ENCODE results near the gene TRPM2. TPM values are rescaled to one million over a fixed set of nuclear protein-coding genes. Genes with fewer than 3 reads are reported as not detected.

Gene TRPM2
- total RNA-seq, 1 experiment from 2014 or later: 11.0 TPM

DNA sequence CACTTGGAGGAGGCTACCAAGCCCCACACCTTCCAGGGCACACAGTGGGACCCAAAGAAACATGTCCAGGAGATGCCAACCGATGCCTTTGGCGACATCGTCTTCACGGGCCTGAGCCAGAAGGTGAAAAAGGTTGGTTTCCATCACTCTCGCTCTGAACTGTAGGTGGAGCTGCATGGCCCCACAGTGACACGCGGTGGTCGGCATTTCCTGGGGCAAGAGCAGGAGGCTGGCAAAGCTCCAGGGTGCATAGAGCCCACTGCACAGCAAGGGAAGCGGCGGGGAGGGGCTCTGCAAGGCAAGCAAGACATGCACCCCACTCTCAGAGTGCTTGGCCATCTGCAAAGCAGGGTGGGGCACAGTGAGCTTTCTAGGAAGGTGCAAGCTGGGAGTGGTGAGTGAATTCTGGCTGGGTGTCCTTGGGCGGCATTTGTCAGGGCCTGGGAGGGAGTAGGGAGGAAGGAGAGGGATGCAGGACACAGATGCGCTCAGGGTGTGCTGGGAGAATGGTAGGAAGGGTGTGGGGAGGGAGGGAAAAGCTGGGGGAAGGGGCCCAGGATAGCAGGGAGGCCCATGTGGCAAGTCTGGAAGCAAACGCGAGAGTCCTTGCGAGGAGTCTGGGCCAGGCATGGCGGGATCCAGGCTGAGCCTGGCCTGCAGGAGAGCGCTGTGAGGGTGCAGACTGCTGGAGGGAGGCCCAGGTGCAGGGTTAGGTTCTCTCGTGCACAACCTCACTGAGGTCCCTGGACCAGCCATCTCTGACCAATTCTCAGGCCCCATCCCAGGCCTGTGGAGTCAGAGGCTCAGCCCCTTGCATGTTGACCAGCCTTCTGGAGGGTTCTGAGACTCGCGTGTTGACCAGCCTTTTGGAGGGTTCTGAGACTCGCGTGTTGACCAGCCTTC lies 11.0 kb downstream of the TRPM2 start:
- POLR2A ChIA-PET: interaction anchor here (0.6 to 0.7 kb wide), 2 partner anchors 21 to 1619 kb away, joined by 3 to 4 read pairs; no protein-coding TSS in a partner anchor
- CTCF ChIA-PET: interaction anchor here (0.7 kb wide), 1 partner anchor 1439 kb away, joined by 3 read pairs; no protein-coding TSS in a partner anchor
- H3K4me1 Mint-ChIP-seq (ENCODE audit: insufficient read depth, unreplicated experiment): no peaks in the 10 kb centered on the region
- intact Hi-C loops (cut with micrococcal nuclease): no loop called here
- H3K27ac Mint-ChIP-seq (ENCODE audit: low read depth, unreplicated experiment): no peak overlapping the region
- no peak for DNase-seq (ENCODE audit: unreplicated experiment)
- no peak overlapping the region for H3K4me3 Mint-ChIP-seq (ENCODE audit: unreplicated experiment)
- no peaks in the 10 kb centered on the region for H3K9me3 Mint-ChIP-seq (ENCODE audit: unreplicated experiment)
- TF ChIP-seq, protein P1, sequence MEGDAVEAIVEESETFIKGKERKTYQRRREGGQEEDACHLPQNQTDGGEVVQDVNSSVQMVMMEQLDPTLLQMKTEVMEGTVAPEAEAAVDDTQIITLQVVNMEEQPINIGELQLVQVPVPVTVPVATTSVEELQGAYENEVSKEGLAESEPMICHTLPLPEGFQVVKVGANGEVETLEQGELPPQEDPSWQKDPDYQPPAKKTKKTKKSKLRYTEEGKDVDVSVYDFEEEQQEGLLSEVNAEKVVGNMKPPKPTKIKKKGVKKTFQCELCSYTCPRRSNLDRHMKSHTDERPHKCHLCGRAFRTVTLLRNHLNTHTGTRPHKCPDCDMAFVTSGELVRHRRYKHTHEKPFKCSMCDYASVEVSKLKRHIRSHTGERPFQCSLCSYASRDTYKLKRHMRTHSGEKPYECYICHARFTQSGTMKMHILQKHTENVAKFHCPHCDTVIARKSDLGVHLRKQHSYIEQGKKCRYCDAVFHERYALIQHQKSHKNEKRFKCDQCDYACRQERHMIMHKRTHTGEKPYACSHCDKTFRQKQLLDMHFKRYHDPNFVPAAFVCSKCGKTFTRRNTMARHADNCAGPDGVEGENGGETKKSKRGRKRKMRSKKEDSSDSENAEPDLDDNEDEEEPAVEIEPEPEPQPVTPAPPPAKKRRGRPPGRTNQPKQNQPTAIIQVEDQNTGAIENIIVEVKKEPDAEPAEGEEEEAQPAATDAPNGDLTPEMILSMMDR (IDR thresholded peaks at IDR 0.05; ENCODE audit: unreplicated experiment): no peak
- H3K36me3 Mint-ChIP-seq (ENCODE audit: insufficient read depth, unreplicated experiment): no peaks in the 10 kb centered on the region
- BruUV-seq (replicated peaks): no TSS peak
- no peaks in the 10 kb centered on the region for H3K27me3 Mint-ChIP-seq (ENCODE audit: insufficient read depth, unreplicated experiment)

DNA sequence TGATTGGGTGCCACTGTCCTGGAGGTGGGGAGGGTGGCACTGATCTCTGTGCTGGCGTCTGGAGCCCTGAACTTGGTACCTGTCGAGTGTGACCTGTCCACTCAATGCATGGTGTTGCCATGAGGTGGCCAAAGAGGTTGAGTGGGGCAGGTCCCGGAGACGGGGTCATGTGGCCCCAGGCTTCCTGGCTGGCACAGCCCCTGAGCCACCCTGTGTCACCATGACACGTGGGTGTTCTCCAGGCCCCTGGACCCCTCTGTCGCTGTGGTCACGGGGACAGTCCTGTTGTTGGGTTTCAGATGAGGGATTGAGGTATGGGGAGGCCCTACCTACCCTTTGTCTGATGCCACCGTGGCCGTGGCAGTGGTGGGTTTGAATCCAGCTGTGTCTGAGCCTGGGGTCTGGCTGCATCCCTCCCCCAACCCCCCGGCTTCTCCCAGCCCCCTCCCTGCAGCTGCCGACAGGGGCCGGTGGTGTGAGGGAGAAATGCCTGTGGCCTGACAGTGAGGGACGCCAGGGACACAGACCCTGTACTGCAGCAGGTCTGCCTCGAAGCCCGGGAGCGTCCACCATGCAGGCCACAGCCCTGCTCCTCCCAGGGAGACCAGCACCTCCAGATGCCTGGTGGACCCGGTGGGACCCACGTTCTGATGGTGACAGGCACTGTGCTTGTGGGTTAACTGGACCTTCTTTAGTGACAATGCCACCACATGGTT lies 12.0 kb downstream of the TRPM2 start:
- CTCF ChIA-PET: interaction anchor here (0.7 kb wide), 1 partner anchor 20 kb away, joined by 3 read pairs; no protein-coding TSS in a partner anchor
- intact Hi-C loops (cut with micrococcal nuclease): no loop called here
- TF ChIP-seq, protein P1 (IDR thresholded peaks at IDR 0.05; ENCODE audit: unreplicated experiment): no peak
- H3K9me3 Mint-ChIP-seq (ENCODE audit: unreplicated experiment): no peaks in the 10 kb centered on the region
- H3K36me3 Mint-ChIP-seq (ENCODE audit: insufficient read depth, unreplicated experiment): no peaks in the 10 kb centered on the region
- POLR2A ChIA-PET: no interaction called here
- H3K4me1 Mint-ChIP-seq (ENCODE audit: insufficient read depth, unreplicated experiment): no peaks in the 10 kb centered on the region
- no peak for DNase-seq (ENCODE audit: unreplicated experiment)
- no peaks in the 10 kb centered on the region for H3K27me3 Mint-ChIP-seq (ENCODE audit: insufficient read depth, unreplicated experiment)
- H3K4me3 Mint-ChIP-seq (ENCODE audit: unreplicated experiment): no peak overlapping the region
- no TSS peak for BruUV-seq (replicated peaks)
- no peak overlapping the region for H3K27ac Mint-ChIP-seq (ENCODE audit: low read depth, unreplicated experiment)

DNA sequence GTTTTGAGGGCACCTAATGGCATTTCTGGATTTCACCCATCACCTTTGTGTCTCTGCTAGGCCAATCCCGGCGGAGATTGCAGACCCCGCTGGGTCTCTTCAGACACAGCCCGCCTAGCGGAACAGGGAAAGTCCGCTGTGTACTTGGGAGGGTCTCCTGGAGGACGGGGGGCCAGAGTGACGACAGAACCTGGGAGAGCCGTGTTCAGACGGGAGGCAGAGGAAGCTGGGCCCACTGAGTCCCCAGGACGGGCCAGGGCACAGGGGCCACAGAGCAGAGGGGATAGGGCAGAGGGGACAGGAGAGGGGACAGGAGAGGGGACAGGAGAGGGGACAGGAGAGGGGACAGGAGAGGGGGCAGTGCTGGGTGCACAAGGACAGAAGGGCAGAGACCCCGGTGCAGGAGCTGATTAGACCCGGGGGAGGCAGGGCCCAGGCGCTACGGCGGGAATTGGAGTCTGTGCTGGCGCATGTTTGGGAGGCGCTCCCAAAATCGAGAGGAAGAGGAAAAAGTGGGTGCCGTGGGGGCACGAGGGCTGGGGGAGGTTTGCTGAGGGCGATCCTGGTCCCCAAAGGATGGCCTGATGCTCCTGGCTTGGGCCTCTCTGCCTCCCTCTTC lies 12.7 kb downstream of the TRPM2 start:
- DNase-seq (ENCODE audit: unreplicated experiment): no peak
- no peak overlapping the region for H3K27ac Mint-ChIP-seq (ENCODE audit: low read depth, unreplicated experiment)
- no peak overlapping the region for H3K4me3 Mint-ChIP-seq (ENCODE audit: unreplicated experiment)
- ChIA-PET CTCF (interaction anchor here (0.7 kb wide), 1 partner anchor 21 kb away, joined by 3 read pairs; no protein-coding TSS in a partner anchor), POLR2A (interaction anchor here (0.6 kb wide), 1 partner anchor 26 kb away, joined by 3 read pairs; no protein-coding TSS in a partner anchor)
- H3K4me1 Mint-ChIP-seq (ENCODE audit: insufficient read depth, unreplicated experiment): no peaks in the 10 kb centered on the region
- TF ChIP-seq, protein P1 (IDR thresholded peaks at IDR 0.05; ENCODE audit: unreplicated experiment): no peak
- BruUV-seq (replicated peaks): no TSS peak
- H3K9me3 Mint-ChIP-seq (ENCODE audit: unreplicated experiment): no peaks in the 10 kb centered on the region
- no peaks in the 10 kb centered on the region for H3K27me3 Mint-ChIP-seq (ENCODE audit: insufficient read depth, unreplicated experiment)
- intact Hi-C loops (cut with micrococcal nuclease): no loop called here
- H3K36me3 Mint-ChIP-seq (ENCODE audit: insufficient read depth, unreplicated experiment): no peaks in the 10 kb centered on the region

Measured in MCF 10A (cell line).